Thyroid gland (tissue), 4 donors: ENCODE results near the gene HSDL1. TPM values are rescaled to one million over a fixed set of nuclear protein-coding genes. Genes with fewer than 3 reads are reported as not detected.

ENCODE experiments used
- DNase-seq, 2 donors: peaks; one replicate each; pipeline ENCODE4 v3.0.0-alpha.2; 2019
- H3K27ac ChIP-seq, 3 donors: fragments of 200-600 bp; sonication (generic); 1 replicate in 2 of 3; 2 replicates in 1 of 3; pipeline ENCODE4 v1.5.1; 2016 to 2019; ENCODE audit warnings: mild to moderate bottlenecking in 1 of 3, moderate library complexity in 1 of 3
- H3K27me3 ChIP-seq: fragments of 200-600 bp; sonication (generic); one replicate; pipeline ENCODE4 v1.5.1; 2019
- H3K36me3 ChIP-seq, 2 donors: fragments of 200-600 bp; sonication (generic); one replicate each; pipeline ENCODE4 v1.5.1; 2016 to 2019
- H3K4me1 ChIP-seq, 2 donors: fragments of 200-600 bp; sonication (generic); one replicate each; pipeline ENCODE4 v1.5.1; 2017 to 2019
- H3K4me3 ChIP-seq, 3 donors: fragments of 200-600 bp; sonication (generic); replicated peaks in 1 of 3; 1 replicate in 2 of 3; 2 replicates in 1 of 3; pipeline ENCODE4 v1.5.1; 2016; ENCODE audit warnings: mild to moderate bottlenecking in 1 of 3
- H3K9me3 ChIP-seq: fragments of 200-600 bp; sonication (generic); one replicate; pipeline ENCODE4 v1.5.1; 2017
- POLR2A ChIP-seq, 2 donors: fragments of 450-650 bp; IDR thresholded peaks; one replicate each; pipeline ENCODE4 v1.6.1; 2017; ENCODE audit warnings: antibody characterized with exemption in 2 of 2, mild to moderate bottlenecking in 2 of 2, moderate library complexity in 1 of 2
- WGBS, 2 donors: methylation state at CpG; one replicate each; pipeline ENCODE4 v1.1.5; 2017; 5-methylcytosine and 5-hydroxymethylcytosine counted together
- intact Hi-C: fragments of 100-400 bp; cut with DNase I; formaldehyde crosslinking; loops from one replicate; pipeline ENCODE4 v1.15.1; 2023
- total RNA-seq, 4 donors: library from RNA; depleted of rRNA; stranded (reverse); fragments of >200 nt; gene quantifications; one replicate each; pipeline ENCODE4 v1.2.3, GENCODE V29; 2016
- TF ChIP-seq, protein P1 (sequence below), 6 experiments: fragments of 200-600 bp in 3 of 6; fragments of 450-650 bp in 3 of 6; sonication (generic) in 3 of 6; IDR thresholded peaks; one replicate each; pipeline ENCODE4 v1.5.1; 2016 to 2019; ENCODE audit warnings: antibody characterized with exemption in 6 of 6, mild to moderate bottlenecking in 2 of 6, inconsistent platforms in 1 of 6, moderate library complexity in 1 of 6

HSDL1 gene
- total RNA-seq, 4 donors from 2014 or later: 37.2 to 82.9 (median 59.5) TPM

DNA sequence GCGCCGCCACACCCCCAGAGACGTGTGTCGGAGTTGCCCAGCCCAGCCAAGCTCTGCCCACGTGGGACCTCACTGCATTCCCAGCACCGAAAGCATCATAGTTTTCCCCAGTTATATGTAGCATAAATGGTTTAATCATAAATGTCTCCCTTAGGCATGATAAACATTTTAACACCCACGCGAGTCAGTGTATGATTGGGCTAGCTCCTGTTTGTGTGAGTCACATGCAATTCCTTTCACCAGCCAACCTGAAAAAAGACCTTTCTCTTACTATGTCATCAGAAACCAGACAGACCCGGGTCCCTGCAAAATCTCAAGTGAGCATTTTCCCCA is 32.7 kb upstream of the HSDL1 start:
- intact Hi-C loops: no loop called here

DNA sequence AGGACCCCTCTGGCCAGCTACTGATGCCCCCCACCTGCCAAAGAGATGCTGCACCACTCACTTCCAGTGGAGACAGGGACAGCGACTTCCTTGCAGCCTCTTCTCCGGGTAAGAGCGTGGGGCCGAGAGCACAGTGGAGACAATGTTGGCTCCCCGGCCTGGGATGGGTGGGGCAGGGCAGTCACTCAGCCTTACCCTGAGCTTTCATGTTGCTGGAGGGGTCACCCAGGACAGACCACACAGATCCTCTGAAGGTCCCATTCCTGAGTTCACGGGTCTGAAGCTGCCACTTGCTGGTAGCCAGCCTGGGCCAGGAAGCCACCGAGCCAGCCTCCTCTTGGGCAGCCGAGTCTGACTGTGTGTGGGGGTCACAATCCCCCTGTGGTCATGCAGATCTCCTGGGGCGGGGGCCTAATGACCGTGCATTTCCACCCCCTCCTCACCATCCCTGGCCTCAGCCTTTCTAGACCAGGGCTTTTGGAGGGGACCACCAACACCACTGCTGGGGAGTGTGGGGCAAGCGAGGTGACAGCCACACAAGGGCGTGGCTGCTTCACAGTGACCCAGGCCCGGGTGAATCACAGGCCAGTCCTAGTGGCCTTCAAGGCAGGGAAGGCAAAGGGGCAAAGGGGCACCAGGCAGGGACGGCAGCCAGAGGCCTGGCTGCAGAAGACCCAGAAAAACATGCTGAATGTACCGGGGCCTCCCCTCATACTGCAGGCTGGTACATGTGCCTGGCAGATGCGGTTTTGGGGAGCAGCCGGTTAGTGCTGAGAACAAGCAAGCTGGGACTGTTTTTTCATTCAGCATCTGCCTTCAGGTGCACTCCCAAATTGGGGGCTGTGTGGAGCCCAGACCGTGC is 31.4 kb upstream of the HSDL1 start:
- no peaks in the 10 kb centered on the region for H3K27me3 ChIP-seq
- intact Hi-C loops: no loop called here
- peak overlapping the region; percentile 86 to 98 (median 95) for H3K27ac ChIP-seq
- DNase-seq: no peak
- WGBS, 2 donors: 60 to 66% methylated on average over 5 to 17 of the region's 18 CpGs
- no peak for TF ChIP-seq POLR2A (IDR thresholded peaks at IDR 0.05)
- TF ChIP-seq, protein P1, sequence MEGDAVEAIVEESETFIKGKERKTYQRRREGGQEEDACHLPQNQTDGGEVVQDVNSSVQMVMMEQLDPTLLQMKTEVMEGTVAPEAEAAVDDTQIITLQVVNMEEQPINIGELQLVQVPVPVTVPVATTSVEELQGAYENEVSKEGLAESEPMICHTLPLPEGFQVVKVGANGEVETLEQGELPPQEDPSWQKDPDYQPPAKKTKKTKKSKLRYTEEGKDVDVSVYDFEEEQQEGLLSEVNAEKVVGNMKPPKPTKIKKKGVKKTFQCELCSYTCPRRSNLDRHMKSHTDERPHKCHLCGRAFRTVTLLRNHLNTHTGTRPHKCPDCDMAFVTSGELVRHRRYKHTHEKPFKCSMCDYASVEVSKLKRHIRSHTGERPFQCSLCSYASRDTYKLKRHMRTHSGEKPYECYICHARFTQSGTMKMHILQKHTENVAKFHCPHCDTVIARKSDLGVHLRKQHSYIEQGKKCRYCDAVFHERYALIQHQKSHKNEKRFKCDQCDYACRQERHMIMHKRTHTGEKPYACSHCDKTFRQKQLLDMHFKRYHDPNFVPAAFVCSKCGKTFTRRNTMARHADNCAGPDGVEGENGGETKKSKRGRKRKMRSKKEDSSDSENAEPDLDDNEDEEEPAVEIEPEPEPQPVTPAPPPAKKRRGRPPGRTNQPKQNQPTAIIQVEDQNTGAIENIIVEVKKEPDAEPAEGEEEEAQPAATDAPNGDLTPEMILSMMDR (IDR thresholded peaks at IDR 0.05): no peak
- H3K9me3 ChIP-seq: no peaks in the 10 kb centered on the region
- peaks cover 26 to 27% of the 10 kb centered on the region in 2 donors for H3K36me3 ChIP-seq
- peaks cover 17 to 36% of the 10 kb centered on the region in 2 donors for H3K4me1 ChIP-seq
- no peak overlapping the region for H3K4me3 ChIP-seq

More for the DNA sequence above, 32.7 kb upstream of the HSDL1 start:
- DNase-seq: no peak
- no peaks in the 10 kb centered on the region for H3K27me3 ChIP-seq
- H3K9me3 ChIP-seq: no peaks in the 10 kb centered on the region
- no peak for TF ChIP-seq POLR2A (IDR thresholded peaks at IDR 0.05)
- TF ChIP-seq, protein P1 (IDR thresholded peaks at IDR 0.05): no peak
- H3K27ac ChIP-seq: peak overlapping the region; percentile 86 to 98 (median 98)
- no peak overlapping the region for H3K4me3 ChIP-seq
- peaks cover 35 to 37% of the 10 kb centered on the region in 2 donors for H3K36me3 ChIP-seq
- 58 to 59% methylated on average over 9 of the region's 9 CpGs for WGBS, 2 donors
- H3K4me1 ChIP-seq: peaks cover 17 to 36% of the 10 kb centered on the region in 2 donors

DNA sequence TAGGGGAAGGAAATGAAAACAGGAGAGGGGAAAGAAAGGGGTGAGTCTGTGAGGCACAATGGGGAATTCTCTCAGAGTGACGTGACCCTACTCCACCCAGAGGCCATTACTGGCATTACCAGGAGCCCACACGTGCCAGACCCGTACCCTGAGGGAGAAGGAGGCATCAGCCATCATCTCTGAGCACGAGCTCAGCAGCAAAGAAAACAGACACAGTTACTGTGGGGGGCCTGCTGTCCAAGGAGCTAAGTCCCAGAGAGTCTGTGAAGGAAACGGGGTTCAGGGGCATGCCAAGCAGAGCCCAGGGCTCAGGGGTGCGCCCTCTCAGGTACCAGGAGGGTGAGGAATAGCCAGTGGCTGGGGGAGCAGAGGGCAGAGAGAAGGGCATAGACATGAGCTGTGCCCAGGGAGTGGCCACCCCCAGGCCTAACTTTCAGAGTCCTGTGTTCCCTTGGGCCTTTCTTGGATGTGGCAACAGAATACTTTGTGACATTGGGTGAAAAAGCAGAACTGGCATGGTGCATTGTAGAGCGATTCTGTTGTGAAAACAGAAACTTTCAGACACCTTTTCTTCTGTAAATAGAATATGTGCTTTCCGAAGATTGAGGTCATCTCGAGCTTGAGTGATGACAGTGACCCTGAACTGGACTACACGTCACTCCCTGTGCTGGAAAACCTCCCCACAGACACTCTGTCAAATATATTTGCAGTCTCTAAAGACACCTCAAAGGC is 30.5 kb upstream of the HSDL1 start:
- Histone ChIP-seq H3K27ac (peak overlapping the region in 2 of 3 donors; percentile 86 to 98), H3K4me3 (no peak overlapping the region), H3K4me1 (peaks cover 17 to 36% of the 10 kb centered on the region in 2 donors), H3K9me3 (no peaks in the 10 kb centered on the region), H3K27me3 (no peaks in the 10 kb centered on the region), H3K36me3 (peaks cover 17 to 18% of the 10 kb centered on the region in 2 donors)
- WGBS, 2 donors: 32 to 42% methylated on average over 10 of the region's 10 CpGs
- TF ChIP-seq, protein P1 (IDR thresholded peaks at IDR 0.05): peak; percentile 23 to 96 (median 82)
- TF ChIP-seq POLR2A (IDR thresholded peaks at IDR 0.05): no peak
- intact Hi-C loops: no loop called here
- peak; percentile 76 to 80 for DNase-seq

DNA sequence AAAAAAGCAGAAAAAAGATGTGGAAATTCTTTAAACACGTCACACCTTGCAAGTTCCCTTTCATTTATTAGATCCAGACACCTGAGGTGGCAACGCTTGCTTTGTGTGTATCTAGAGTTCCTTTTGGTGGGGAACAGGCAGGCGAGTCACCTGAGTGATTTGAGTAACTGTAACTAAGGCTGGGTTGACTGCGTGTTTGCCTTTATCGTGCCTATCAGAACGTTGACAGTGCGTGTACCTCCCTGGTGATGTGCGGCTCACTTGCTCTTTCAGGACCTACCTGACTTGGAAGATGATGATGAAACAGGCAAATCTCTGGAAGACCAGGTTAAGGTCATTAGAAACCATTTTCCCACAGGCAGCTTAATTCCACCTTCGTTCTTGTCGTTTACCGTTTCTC is 29.4 kb upstream of the HSDL1 start:
- Histone ChIP-seq H3K27me3 (no peaks in the 10 kb centered on the region), H3K36me3 (peaks cover 8 to 11% of the 10 kb centered on the region in 2 donors), H3K4me1 (peaks cover 17 to 36% of the 10 kb centered on the region in 2 donors), H3K4me3 (no peak overlapping the region), H3K9me3 (no peaks in the 10 kb centered on the region), H3K27ac (no peak overlapping the region)
- DNase-seq: no peak
- intact Hi-C loops: no loop called here
- TF ChIP-seq, protein P1 (IDR thresholded peaks at IDR 0.05): no peak
- no peak for TF ChIP-seq POLR2A (IDR thresholded peaks at IDR 0.05)
- WGBS, 2 donors: 89% methylated on average over 11 of the region's 11 CpGs
